Measurements from ENCODE around the gene KLHL24. TPM values are rescaled to one million over a fixed set of nuclear protein-coding genes. Genes with fewer than 3 reads are reported as not detected.

KLHL24 gene, protein sequence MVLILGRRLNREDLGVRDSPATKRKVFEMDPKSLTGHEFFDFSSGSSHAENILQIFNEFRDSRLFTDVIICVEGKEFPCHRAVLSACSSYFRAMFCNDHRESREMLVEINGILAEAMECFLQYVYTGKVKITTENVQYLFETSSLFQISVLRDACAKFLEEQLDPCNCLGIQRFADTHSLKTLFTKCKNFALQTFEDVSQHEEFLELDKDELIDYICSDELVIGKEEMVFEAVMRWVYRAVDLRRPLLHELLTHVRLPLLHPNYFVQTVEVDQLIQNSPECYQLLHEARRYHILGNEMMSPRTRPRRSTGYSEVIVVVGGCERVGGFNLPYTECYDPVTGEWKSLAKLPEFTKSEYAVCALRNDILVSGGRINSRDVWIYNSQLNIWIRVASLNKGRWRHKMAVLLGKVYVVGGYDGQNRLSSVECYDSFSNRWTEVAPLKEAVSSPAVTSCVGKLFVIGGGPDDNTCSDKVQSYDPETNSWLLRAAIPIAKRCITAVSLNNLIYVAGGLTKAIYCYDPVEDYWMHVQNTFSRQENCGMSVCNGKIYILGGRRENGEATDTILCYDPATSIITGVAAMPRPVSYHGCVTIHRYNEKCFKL
- total RNA-seq (2012; rRNA removed) (25.6 and 28.3 TPM in 2 replicates), polyA plus RNA-seq (2012; rRNA removed) (3.3 and 5.7 TPM in 2 replicates), Bru-seq, nascent RNA (percentile 73 among the genes with signal in this experiment), BruChase-seq, experiment 1, labeled RNA remaining after a 6-hour chase (percentile 76 among the genes with signal in this experiment), BruChase-seq, experiment 2, labeled RNA remaining after a 2-hour chase (percentile 83 among the genes with signal in this experiment)
- 3.6 and 7.5 TPM in 2 replicates for polyA plus RNA-seq (2012; cell fraction: cytosol; rRNA removed)
- polyA plus RNA-seq (2012; cell fraction: nucleus; rRNA removed; ENCODE audit: low replicate concordance), result 2.7 and 15.2 TPM in 2 replicates
- long read RNA-seq, full-length matches to known transcripts, result 14 of 20 reads
- long read RNA-seq, partial matches to known transcripts, result 0 of 20 reads
- long read RNA-seq, other reads (novel, unspliced or antisense), result 6 of 20 reads

DNA sequence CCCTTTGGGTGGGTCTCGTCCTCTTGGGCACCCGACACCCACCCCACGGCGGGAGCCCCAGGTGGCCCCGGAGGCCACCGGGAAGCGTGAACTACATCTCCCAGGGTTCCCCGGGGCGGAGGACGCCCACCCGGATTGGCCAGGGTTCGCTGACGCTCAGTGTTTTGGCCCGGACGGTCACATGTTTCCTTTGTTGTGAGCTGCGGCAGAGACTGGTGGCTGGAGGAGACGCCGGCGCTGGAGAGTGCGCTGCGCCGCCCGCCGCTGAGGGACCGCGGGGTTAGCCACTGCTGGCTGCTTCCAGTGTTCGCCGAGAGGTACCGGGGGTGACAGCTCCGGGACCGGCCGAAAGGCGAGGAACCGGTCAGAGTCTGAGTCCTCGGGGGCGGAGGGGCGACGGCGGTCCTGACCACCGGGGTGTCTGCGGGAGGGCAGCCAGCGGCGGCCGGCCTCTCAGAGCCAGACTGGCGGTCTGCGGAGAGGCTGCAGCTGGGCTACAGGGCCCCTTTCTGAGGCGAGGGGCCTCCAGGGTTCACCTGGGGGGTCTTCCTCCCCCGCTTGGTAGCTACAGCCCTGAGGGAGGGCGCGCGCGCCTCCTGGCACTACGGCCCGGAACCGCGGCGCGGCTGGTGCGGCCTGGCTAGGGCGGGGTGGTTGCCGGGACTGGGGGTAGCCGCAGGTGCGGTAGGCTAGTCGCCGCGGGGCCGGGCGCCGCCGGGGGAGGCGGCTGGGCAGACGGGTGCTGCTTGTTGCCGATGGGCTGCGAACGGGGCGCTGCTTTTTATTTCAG, at the start of gene KLHL24:
Gene KLHL24, plus strand, starts transcription at position 193 of the 790 bp plus-strand sequence. CDS start 14,734 bp downstream, outside the sequence.
- Histone ChIP-seq H2BK15ac (ENCODE audit: low read depth, low read length) (peak within 1 kb of the TSS; percentile 40; the same call in 1 of the 3 replicates), H3K4me2 (ENCODE audit: low read depth, low read length) (peak within 1 kb of the TSS; percentile 72), H3K36me3 (ENCODE audit: control insufficient read depth, insufficient read depth, low read length) (no peaks in the 10 kb centered on the region), H3K9ac (ENCODE audit: low read depth, low read length) (peak within 1 kb of the TSS; percentile 55), H2AK5ac (ENCODE audit: low read depth, low read length) (no peak within 1 kb of the TSS), H2AFZ (replicated peaks; ENCODE audit: low read length, poor library complexity) (peak within 1 kb of the TSS; percentile 96), H2BK20ac (ENCODE audit: low read depth, low read length) (no peak within 1 kb of the TSS), H2AK9ac (replicated peaks; ENCODE audit: low read depth, low read length, poor library complexity) (peak within 1 kb of the TSS; percentile 44), H4K5ac (ENCODE audit: low read depth, low read length) (peak within 1 kb of the TSS; percentile 77), H3K4me3 (ENCODE audit: insufficient read depth, low read depth, low read length) (peak within 1 kb of the TSS; percentile 85), H3K9me1 (ENCODE audit: insufficient read depth, low read length) (no peaks in the 10 kb centered on the region), H3K27me3 (ENCODE audit: control insufficient read depth, insufficient read depth, low read length) (no peaks in the 10 kb centered on the region), H2BK5ac (ENCODE audit: low read depth, low read length, poor library complexity, severe bottlenecking) (peak within 1 kb of the TSS; percentile 47), H3K27ac (ENCODE audit: insufficient read depth, low read length) (peak within 1 kb of the TSS; percentile 38), H4K20me1 (ENCODE audit: insufficient read depth, low read length) (no peaks in the 10 kb centered on the region; the same call in 1 of the 2 replicates), H3K9me3 (ENCODE audit: control insufficient read depth, insufficient read depth, low read length) (no peaks in the 10 kb centered on the region), H3K23ac (ENCODE audit: low read depth, low read length) (peak within 1 kb of the TSS; percentile 86), H4K8ac (ENCODE audit: low read depth in 2 of 2, low read length in 2 of 2) (peak within 1 kb of the TSS; percentile 95 to 98), H3K56ac (ENCODE audit: extremely low read depth, insufficient read depth, low read length) (peak within 1 kb of the TSS; percentile 29), H4K91ac (ENCODE audit: insufficient read depth, low read depth, low read length) (peak within 1 kb of the TSS; percentile 68), H3K18ac (ENCODE audit: low read depth, low read length) (peak within 1 kb of the TSS; percentile 16), H2BK120ac (ENCODE audit: low read depth, low read length) (peak within 1 kb of the TSS; percentile 78), H3K4ac (ENCODE audit: low read depth, low read length) (peak within 1 kb of the TSS; percentile 74), H3K4me1 (ENCODE audit: control insufficient read depth, insufficient read depth, low read length) (no peaks in the 10 kb centered on the region), H3K79me1 (ENCODE audit: low read depth in 1 of 2, low read length in 2 of 2) (peaks cover 3 to 8% of the 10 kb centered on the region in 2 experiments; a peak in 2 of 4 replicates), H3K14ac (replicated peaks; ENCODE audit: low read depth, low read length) (peak within 1 kb of the TSS; percentile 91)
- TF ChIP-seq CHD1 (IDR thresholded peaks at IDR 0.05; ENCODE audit: low read depth, low read length) (no peak), SMC3 (IDR thresholded peaks at IDR 0.05; ENCODE audit: low read depth, low read length) (no peak), BHLHE40 (IDR thresholded peaks at IDR 0.05; ENCODE audit: low read depth, low read length) (no peak), MXI1 (IDR thresholded peaks at IDR 0.05; ENCODE audit: borderline replicate concordance, low read depth, low read length) (peak; percentile 83; the same call in 1 of the 2 replicates), POLR2A (IDR thresholded peaks at IDR 0.05; ENCODE audit: low read depth, low read length) (peak; percentile 90), MAZ (IDR thresholded peaks at IDR 0.05; ENCODE audit: borderline replicate concordance, low read depth, low read length) (peak; percentile 55; the same call in 1 of the 2 replicates), RCOR1 (IDR thresholded peaks at IDR 0.05; ENCODE audit: insufficient replicate concordance, low read length) (no peak), MAFK (IDR thresholded peaks at IDR 0.05; ENCODE audit: low read depth, low read length) (0 out of 2 replicates have a peak, but pooled peaks have one; percentile 16)
- TF ChIP-seq, protein P1, sequence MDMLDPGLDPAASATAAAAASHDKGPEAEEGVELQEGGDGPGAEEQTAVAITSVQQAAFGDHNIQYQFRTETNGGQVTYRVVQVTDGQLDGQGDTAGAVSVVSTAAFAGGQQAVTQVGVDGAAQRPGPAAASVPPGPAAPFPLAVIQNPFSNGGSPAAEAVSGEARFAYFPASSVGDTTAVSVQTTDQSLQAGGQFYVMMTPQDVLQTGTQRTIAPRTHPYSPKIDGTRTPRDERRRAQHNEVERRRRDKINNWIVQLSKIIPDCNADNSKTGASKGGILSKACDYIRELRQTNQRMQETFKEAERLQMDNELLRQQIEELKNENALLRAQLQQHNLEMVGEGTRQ (IDR thresholded peaks at IDR 0.05; ENCODE audit: low read depth, low read length), result peak; percentile 86
- TF ChIP-seq, protein P2, sequence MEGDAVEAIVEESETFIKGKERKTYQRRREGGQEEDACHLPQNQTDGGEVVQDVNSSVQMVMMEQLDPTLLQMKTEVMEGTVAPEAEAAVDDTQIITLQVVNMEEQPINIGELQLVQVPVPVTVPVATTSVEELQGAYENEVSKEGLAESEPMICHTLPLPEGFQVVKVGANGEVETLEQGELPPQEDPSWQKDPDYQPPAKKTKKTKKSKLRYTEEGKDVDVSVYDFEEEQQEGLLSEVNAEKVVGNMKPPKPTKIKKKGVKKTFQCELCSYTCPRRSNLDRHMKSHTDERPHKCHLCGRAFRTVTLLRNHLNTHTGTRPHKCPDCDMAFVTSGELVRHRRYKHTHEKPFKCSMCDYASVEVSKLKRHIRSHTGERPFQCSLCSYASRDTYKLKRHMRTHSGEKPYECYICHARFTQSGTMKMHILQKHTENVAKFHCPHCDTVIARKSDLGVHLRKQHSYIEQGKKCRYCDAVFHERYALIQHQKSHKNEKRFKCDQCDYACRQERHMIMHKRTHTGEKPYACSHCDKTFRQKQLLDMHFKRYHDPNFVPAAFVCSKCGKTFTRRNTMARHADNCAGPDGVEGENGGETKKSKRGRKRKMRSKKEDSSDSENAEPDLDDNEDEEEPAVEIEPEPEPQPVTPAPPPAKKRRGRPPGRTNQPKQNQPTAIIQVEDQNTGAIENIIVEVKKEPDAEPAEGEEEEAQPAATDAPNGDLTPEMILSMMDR (conservative IDR thresholded peaks at IDR 0.05; ENCODE audit: low read depth, low read length), result no peak
- ChIA-PET POLR2A (ENCODE audit: unreplicated experiment) (interaction anchor here (0.6 kb wide), 1 partner anchor 144 kb away, joined by 3 read pairs; no protein-coding TSS in a partner anchor), CTCF (no interaction called here)
- dilution Hi-C loops (cut with HindIII; ENCODE audit: low sequenced_read_pairs, unreplicated experiment), result no loop called here
- no TSS peak for BruUV-seq (replicated peaks)
- intact Hi-C loops (cut with micrococcal nuclease), result loop anchor here (2.0 kb wide), 2 partner anchors 63 to 167 kb away; no protein-coding TSS in a partner anchor
- DNase-seq (peak; percentile 91), ATAC-seq (ENCODE audit: low read depth) (peak; percentile 88)
- in situ Hi-C loops (cut with MboI; ENCODE audit: low sequenced_read_pairs), result no loop called here
- WGBS, 2 experiments (ENCODE audit: extremely low coverage in 2 of 2, insufficient read length in 1 of 2), result 0% methylated on average over 31 of the region's 76 CpGs; no CpG with 5 or more reads in 1 of the 2 experiments
